Measurements from ENCODE around the gene MUC5AC. TPM values are rescaled to one million over a fixed set of nuclear protein-coding genes. Genes with fewer than 3 reads are reported as not detected.

Gene MUC5AC
- total and polyA plus RNA-seq, 5 donors = not detected

DNA sequence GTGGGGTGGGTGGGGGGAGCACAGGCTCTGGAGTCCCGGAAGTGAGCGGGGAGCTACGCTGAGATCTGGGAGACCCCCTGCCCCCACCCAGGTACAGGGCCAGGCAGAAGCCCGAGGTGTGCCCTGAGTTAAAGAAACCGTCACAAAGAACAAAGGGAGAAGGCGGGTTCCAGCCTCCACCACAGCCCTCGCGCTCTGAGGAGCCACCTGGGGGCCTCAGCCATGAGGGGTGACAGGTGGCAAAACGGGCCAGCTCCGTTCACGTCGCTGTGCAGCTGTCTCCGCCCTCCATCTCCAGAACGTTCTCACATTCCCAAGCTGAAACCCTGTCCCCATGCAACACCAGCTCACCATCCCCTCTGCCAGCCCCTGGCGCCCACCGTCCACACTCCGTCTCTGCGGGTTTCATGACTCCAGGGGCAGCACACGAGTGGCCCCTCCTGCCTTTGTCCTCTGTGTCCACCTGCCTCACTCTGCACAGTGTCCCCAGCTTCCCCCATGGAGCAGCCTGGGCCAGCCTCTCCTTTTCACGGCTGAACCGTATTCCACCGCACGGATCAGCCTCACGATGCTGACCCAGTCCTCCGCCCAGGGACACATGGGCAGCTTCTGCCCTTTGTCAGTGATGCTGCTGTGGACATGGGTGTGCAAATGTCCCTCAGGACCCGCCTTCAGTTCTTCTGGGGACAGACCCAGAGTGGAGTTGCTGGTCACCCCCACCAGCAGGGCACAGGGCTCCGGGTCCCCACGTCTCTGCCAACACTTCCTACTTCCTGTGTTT lies 63.4 kb downstream of the MUC5AC start:
- intact Hi-C loops (cut with DNase I) = no loop called here
- 68% methylated on average over 28 of the region's 28 CpGs for WGBS

DNA sequence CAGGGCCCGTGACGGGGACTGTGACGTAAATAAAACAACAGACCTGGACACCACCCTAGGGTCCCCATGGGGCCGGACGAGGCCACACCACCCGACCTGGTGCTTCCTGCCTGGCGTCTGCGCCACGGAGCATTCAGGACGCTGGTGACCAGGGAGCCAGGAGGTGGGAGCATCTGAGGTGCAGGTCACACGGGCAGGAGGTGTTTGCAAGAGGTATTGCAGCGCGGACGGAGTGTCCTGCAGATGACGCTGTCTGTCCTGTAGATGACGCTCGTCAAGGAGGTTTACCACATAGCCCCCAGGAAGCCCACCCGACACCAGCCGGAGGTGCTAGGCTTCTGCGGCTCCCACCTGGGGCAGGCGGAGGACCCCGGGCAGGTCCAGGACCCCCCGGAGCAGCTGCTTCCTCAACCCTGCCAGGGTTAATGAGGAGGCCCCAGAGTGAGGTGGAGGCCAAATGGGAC lies 64.1 kb downstream of the MUC5AC start:
- DNase-seq = peak; percentile 12 to 40 (median 31)

More for the DNA sequence above, 63.4 kb downstream of the MUC5AC start:
- peak; percentile 10 to 22 (median 17) for DNase-seq
- Histone ChIP-seq H3K9me3 (ENCODE audit: control insufficient read depth, low read length) (no peaks in the 10 kb centered on the region), H3K4me1 (ENCODE audit: control insufficient read depth, insufficient read depth, low read length) (no peaks in the 10 kb centered on the region), H3K27me3 (ENCODE audit: control insufficient read depth, insufficient read depth) (no peaks in the 10 kb centered on the region), H3K4me3 (ENCODE audit: low read length) (no peak overlapping the region), H3K27ac (ENCODE audit: low read length) (no peak overlapping the region)
- ATAC-seq = no peak

DNA sequence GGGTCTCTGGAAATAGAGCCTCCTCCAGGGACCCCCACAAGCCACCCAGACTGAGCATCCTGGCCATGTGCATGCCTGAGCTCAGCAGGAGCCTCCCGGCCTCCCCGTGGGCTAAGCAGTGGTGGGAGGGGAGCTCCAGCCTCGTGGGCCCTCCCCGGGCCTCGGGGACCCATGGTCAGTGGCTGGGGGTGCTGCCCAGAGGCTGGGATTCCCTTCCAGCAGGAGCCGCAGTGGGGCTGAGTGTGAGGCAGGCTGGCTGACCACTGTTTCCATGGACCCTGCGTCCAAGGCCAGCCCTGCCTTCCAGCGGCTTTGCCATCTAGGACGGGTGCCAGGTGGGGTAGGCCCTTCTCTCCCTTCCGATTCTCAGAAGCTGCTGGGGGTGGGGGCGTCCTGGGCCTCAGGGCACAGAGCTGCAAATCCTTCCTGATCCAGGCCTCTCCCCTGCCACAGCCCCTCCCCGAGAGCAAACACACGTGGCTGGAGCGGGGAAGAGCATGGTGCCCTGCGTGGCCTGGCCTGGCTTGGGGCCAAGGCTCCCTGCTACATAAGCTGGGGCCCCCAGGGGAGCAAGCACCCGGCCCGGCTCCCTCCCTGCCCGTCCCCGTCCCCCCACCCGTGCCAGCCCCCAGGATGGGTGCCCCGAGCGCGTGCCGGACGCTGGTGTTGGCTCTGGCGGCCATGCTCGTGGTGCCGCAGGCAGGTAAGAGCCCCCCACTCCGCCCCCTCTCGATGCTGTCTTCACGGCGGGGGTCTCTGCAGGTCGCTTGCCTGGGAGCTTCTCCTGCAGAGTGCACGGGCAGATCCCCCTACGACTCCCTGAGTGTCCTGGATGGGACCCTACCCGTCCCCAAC lies 65.0 kb downstream of the MUC5AC start, which contains the start of gene MUC5B:
Gene MUC5B, plus strand, starts transcription at position 576 of the 855 bp plus-strand sequence. Its CDS starts 58 bp downstream, at position 634.
- H3K4me3 ChIP-seq (ENCODE audit: low read length) = no peak within 1 kb of the TSS
- intact Hi-C loops (cut with DNase I) = no loop called here
- ATAC-seq = no peak
- H3K27me3 ChIP-seq (ENCODE audit: control insufficient read depth, insufficient read depth) = no peaks in the 10 kb centered on the region
- no peak within 1 kb of the TSS for H3K27ac ChIP-seq (ENCODE audit: low read length)
- WGBS = 66% methylated on average over 36 of the region's 36 CpGs
- peak; percentile 10 to 62 (median 57) for DNase-seq
- H3K9me3 ChIP-seq (ENCODE audit: control insufficient read depth, low read length) = no peaks in the 10 kb centered on the region
- no peaks in the 10 kb centered on the region for H3K4me1 ChIP-seq (ENCODE audit: control insufficient read depth, insufficient read depth, low read length)

More for the DNA sequence above, 64.1 kb downstream of the MUC5AC start:
- H3K27ac ChIP-seq (ENCODE audit: low read length) = no peak overlapping the region
- H3K4me3 ChIP-seq (ENCODE audit: low read length) = no peak overlapping the region
- no peaks in the 10 kb centered on the region for H3K4me1 ChIP-seq (ENCODE audit: control insufficient read depth, insufficient read depth, low read length)
- no peak for ATAC-seq
- intact Hi-C loops (cut with DNase I) = no loop called here
- H3K9me3 ChIP-seq (ENCODE audit: control insufficient read depth, low read length) = no peaks in the 10 kb centered on the region
- 80% methylated on average over 23 of the region's 23 CpGs for WGBS
- H3K27me3 ChIP-seq (ENCODE audit: control insufficient read depth, insufficient read depth) = no peaks in the 10 kb centered on the region

DNA sequence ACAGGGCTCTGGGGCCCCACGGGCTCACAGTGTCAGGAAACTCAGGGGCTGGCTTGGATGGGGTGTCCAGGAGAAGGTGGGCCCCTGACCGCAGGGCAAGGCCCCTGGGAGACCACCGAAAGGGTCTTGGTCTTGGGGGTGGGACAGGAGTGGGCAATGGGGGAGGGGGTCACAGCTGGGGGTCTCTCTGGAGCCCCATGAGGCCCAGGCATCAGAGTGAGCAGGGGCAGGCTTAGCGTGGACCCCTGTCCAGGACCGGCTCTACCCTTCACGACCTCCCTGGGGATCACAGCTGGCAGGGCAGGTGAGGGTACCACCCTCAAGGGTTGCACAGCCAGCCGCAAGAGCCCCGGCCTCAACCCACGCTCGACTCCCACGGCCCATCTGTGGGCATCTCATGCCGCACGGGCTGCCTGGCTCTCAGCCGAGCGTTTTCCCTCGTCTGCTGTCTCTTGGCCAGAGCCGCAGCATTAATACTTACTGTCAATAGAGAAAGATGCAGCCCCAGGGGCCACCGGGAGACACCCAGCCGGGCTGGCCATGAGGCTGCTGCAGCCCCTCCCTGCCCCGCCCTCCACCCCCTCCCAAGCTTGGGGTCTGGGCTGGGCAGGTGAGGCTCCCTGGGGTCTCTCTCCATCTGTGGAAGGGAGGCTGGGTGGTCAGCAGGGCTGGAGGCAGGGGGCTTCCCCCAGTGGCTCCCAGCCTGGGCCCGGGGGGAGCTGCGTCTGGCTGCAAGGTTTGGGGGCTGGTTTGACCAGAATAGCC lies 65.8 kb downstream of the MUC5AC start:
- no peaks in the 10 kb centered on the region for H3K9me3 ChIP-seq (ENCODE audit: control insufficient read depth, low read length)
- H3K27me3 ChIP-seq (ENCODE audit: control insufficient read depth, insufficient read depth) = no peaks in the 10 kb centered on the region
- intact Hi-C loops (cut with DNase I) = no loop called here
- H3K27ac ChIP-seq (ENCODE audit: low read length) = no peak overlapping the region
- 70% methylated on average over 22 of the region's 22 CpGs for WGBS
- ATAC-seq (no peak), DNase-seq (peak; percentile 8 to 45 (median 22))
- H3K4me3 ChIP-seq (ENCODE audit: low read length) = no peak overlapping the region
- H3K4me1 ChIP-seq (ENCODE audit: control insufficient read depth, insufficient read depth, low read length) = no peaks in the 10 kb centered on the region

DNA sequence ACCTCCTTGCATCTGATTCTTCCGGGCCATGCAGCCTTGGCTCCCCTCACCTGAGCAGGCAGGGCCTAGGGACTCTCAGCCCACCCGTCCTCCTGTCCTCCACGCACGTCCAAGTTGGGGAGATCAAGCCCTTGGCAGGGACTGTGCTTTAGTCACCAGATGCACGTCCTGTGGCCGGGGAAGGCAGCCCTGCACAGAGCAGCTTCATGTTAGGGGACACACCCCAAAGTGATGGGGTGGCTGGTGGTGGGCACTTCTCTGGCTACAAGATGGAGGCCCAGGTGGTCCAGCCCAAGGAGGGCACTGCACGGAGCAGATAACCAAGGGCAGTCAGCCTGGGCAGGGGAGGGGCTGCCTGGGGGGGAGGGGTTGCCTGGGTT lies 66.3 kb downstream of the MUC5AC start:
- no peaks in the 10 kb centered on the region for H3K9me3 ChIP-seq (ENCODE audit: control insufficient read depth, low read length)
- 34% methylated on average over 7 of the region's 7 CpGs for WGBS
- no peaks in the 10 kb centered on the region for H3K4me1 ChIP-seq (ENCODE audit: control insufficient read depth, insufficient read depth, low read length)
- DNase-seq (peak in 2 of 3 donors; percentile 4 to 19), ATAC-seq (no peak)
- intact Hi-C loops (cut with DNase I) = no loop called here
- H3K4me3 ChIP-seq (ENCODE audit: low read length) = no peak overlapping the region
- H3K27ac ChIP-seq (ENCODE audit: low read length) = no peak overlapping the region
- H3K27me3 ChIP-seq (ENCODE audit: control insufficient read depth, insufficient read depth) = no peaks in the 10 kb centered on the region

GRCh38 chr11:1224491-1225385 lies 67.0 kb downstream of the MUC5AC start:
- ATAC-seq = no peak
- H3K4me3 ChIP-seq (ENCODE audit: low read length) = no peak overlapping the region
- no peaks in the 10 kb centered on the region for H3K4me1 ChIP-seq (ENCODE audit: control insufficient read depth, insufficient read depth, low read length)
- intact Hi-C loops (cut with DNase I) = no loop called here
- H3K9me3 ChIP-seq (ENCODE audit: control insufficient read depth, low read length) = no peaks in the 10 kb centered on the region
- no peak overlapping the region for H3K27ac ChIP-seq (ENCODE audit: low read length)
- H3K27me3 ChIP-seq (ENCODE audit: control insufficient read depth, insufficient read depth) = no peaks in the 10 kb centered on the region
- DNase-seq = peak; percentile 12 to 59 (median 41)
- 57% methylated on average over 27 of the region's 27 CpGs for WGBS

DNA sequence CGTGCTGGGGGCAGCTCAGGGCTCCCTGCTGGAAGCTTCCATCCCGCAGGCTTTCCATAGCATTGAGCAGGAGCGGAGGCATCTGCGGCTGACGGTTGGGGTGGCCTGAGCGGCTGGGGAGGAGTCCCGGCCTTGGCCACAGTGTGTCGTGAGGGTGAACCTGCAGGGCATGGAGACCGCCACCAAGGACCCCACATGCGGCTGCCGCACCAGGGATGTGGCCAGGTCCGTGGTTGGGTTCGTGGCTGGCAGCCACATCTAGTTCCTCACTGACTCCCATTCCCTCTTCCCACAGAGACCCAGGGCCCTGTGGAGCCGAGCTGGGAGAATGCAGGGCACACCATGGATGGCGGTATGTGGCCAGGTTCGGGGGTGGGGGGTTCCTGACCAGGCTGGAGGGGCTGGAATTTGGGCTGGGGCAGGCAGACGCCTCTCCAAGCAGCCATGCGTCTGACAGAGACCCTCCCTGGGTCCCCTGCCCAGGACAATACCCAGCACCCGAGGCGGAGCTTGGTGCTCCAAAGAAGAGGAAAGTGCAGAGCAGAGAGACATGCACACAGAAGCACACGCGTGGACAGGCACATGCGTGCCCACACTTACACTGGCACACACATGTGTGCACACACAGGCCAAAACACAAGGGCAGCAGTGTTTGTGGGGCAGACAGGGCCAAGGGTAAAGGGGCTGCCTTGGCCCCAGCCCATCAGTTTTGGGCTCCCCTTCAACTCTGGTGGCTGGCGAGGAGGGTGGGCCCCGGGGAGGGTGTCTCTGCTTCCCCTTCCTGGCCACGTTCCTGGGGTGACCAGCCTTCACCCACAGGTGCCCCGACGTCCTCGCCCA lies 67.9 kb downstream of the MUC5AC start:
- Histone ChIP-seq H3K4me3 (ENCODE audit: low read length) (no peak overlapping the region), H3K27me3 (ENCODE audit: control insufficient read depth, insufficient read depth) (no peaks in the 10 kb centered on the region), H3K4me1 (ENCODE audit: control insufficient read depth, insufficient read depth, low read length) (no peaks in the 10 kb centered on the region), H3K27ac (ENCODE audit: low read length) (no peak overlapping the region), H3K9me3 (ENCODE audit: control insufficient read depth, low read length) (no peaks in the 10 kb centered on the region)
- DNase-seq (peak; percentile 9 to 38 (median 32)), ATAC-seq (no peak)
- intact Hi-C loops (cut with DNase I) = no loop called here
- WGBS = 82% methylated on average over 29 of the region's 29 CpGs

DNA sequence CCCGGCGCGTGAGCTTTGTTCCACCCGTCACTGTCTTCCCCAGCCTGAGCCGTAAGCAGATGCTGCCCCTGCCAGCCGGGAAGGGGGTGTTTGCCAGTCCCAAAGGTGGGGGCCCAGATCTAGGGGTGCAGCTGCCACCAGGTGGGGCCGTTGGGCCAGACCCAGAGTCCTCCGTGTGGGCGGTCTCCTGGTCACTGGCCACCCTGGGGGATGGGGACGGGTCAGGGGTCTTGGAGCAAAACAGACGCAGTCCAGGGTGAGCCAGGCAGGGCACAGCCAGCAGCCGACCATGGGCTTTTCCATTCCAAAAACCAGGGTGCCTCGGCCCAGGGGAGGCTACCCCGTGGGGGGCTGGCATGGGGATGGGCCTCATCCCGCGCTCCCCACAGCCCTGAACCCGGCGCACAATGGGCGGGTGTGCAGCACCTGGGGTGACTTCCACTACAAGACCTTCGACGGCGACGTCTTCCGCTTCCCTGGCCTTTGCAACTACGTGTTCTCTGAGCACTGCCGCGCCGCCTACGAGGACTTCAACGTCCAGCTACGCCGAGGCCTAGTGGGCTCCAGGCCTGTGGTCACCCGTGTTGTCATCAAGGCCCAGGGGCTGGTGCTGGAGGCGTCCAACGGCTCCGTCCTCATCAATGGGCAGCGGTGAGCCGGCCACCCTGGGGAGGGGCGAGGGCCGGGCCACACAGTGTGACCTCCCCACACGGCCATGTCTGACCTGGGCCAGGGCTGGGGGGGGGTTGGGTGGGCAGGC lies 68.7 kb downstream of the MUC5AC start:
- Histone ChIP-seq H3K27me3 (ENCODE audit: control insufficient read depth, insufficient read depth) (no peaks in the 10 kb centered on the region), H3K9me3 (ENCODE audit: control insufficient read depth, low read length) (no peaks in the 10 kb centered on the region), H3K4me3 (ENCODE audit: low read length) (no peak overlapping the region), H3K27ac (ENCODE audit: low read length) (no peak overlapping the region), H3K4me1 (ENCODE audit: control insufficient read depth, insufficient read depth, low read length) (no peaks in the 10 kb centered on the region)
- 77% methylated on average over 41 of the region's 41 CpGs for WGBS
- DNase-seq (peak; percentile 12 to 55 (median 53)), ATAC-seq (no peak)
- intact Hi-C loops (cut with DNase I) = no loop called here

DNA sequence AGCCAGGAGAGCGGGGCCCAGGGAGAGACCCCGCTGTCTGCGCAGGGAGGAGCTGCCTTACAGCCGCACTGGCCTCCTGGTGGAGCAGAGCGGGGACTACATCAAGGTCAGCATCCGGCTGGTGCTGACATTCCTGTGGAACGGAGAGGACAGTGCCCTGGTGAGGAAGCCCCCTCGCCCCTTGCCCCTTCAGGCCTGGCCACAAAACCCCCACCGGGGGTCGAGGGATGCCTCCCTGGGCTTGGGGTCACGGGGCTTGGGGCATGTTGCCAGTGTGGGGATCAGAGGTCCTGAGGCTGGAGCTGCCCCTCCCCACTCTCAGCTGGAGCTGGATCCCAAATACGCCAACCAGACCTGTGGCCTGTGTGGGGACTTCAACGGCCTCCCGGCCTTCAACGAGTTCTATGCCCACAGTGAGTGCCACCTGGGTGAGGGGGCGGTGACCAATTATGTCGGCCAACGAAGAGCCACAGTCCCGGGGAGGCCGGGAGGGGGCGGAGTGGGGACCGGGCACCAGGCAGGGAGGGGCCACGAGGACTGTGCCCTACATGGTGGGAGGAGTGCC lies 69.3 kb downstream of the MUC5AC start:
- intact Hi-C loops (cut with DNase I) = no loop called here
- H3K4me3 ChIP-seq (ENCODE audit: low read length) = no peak overlapping the region
- no peaks in the 10 kb centered on the region for H3K4me1 ChIP-seq (ENCODE audit: control insufficient read depth, insufficient read depth, low read length)
- DNase-seq (peak; percentile 15 to 49 (median 35)), ATAC-seq (no peak)
- H3K9me3 ChIP-seq (ENCODE audit: control insufficient read depth, low read length) = no peaks in the 10 kb centered on the region
- 59% methylated on average over 23 of the region's 23 CpGs for WGBS
- no peaks in the 10 kb centered on the region for H3K27me3 ChIP-seq (ENCODE audit: control insufficient read depth, insufficient read depth)
- H3K27ac ChIP-seq (ENCODE audit: low read length) = no peak overlapping the region
